Measurements from ENCODE around the gene FCRL3. TPM values are rescaled to one million over a fixed set of nuclear protein-coding genes. Genes with fewer than 3 reads are reported as not detected.

FCRL3 gene
- total RNA-seq, 1 experiment from 2014 or later = 2.2 TPM

DNA sequence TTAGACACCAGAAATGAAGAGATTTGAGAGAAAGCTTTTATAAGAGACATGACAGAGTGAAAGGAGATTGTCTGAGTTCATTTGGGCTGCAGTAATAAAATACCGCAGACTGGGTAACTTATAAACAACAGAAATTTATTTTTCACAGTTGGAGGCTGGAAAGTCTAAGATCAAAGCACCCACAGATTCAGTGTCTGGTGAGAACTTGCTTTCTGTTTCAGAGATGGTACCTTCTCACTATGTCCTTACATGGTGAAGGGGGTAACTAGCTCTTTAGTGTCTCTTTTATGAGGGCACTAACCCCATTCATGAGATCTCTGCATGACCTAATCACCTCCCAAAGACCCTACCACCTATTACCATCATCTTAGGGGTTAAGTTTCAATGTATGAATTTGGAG is 71.8 kb downstream of the FCRL3 start:
- no peaks in the 10 kb centered on the region for H3K36me3 Mint-ChIP-seq (ENCODE audit: insufficient read depth, unreplicated experiment)
- CTCF ChIA-PET = no interaction called here
- H3K4me3 Mint-ChIP-seq (ENCODE audit: low read depth, unreplicated experiment) = no peak overlapping the region
- DNase-seq = no peak
- peaks cover 24% of the 10 kb centered on the region for H3K4me1 Mint-ChIP-seq (ENCODE audit: low read depth, unreplicated experiment)
- H3K27ac Mint-ChIP-seq (ENCODE audit: unreplicated experiment) = no peak overlapping the region
- H3K27me3 Mint-ChIP-seq (ENCODE audit: unreplicated experiment) = no peaks in the 10 kb centered on the region
- intact Hi-C loops (cut with micrococcal nuclease; ENCODE audit: unreplicated experiment) = loop anchor here (5.0 kb wide), 1 partner anchor 54 kb away; no protein-coding TSS in a partner anchor
- no TSS peak for BruUV-seq (replicated peaks)
- TF ChIP-seq, protein P1, sequence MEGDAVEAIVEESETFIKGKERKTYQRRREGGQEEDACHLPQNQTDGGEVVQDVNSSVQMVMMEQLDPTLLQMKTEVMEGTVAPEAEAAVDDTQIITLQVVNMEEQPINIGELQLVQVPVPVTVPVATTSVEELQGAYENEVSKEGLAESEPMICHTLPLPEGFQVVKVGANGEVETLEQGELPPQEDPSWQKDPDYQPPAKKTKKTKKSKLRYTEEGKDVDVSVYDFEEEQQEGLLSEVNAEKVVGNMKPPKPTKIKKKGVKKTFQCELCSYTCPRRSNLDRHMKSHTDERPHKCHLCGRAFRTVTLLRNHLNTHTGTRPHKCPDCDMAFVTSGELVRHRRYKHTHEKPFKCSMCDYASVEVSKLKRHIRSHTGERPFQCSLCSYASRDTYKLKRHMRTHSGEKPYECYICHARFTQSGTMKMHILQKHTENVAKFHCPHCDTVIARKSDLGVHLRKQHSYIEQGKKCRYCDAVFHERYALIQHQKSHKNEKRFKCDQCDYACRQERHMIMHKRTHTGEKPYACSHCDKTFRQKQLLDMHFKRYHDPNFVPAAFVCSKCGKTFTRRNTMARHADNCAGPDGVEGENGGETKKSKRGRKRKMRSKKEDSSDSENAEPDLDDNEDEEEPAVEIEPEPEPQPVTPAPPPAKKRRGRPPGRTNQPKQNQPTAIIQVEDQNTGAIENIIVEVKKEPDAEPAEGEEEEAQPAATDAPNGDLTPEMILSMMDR (IDR thresholded peaks at IDR 0.05; ENCODE audit: unreplicated experiment) = no peak
- peaks cover 4% of the 10 kb centered on the region for H3K9me3 Mint-ChIP-seq (ENCODE audit: low read depth, unreplicated experiment)

Other genes starting within 250 kb of the FCRL3 start
- gene FCRL5, start 148.3 kb downstream of the FCRL3 start, total RNA-seq (2022) = not detected in 2 replicates
- not detected in 2 replicates for gene FCRL4, start 102.7 kb downstream of the FCRL3 start, total RNA-seq (2022)
- gene FCRL2, start 76.4 kb upstream of the FCRL3 start, total RNA-seq (2022) = 0.14 and 0.47 TPM in 2 replicates
- gene FCRL1, start 119.4 kb upstream of the FCRL3 start, total RNA-seq (2022) = not detected in 2 replicates
- not detected in 2 replicates for gene CD5L, start 141.0 kb upstream of the FCRL3 start, total RNA-seq (2022)

All from Calu3 (cell line).